Measurements from ENCODE around the gene PNRC1.

Gene PNRC1

DNA sequence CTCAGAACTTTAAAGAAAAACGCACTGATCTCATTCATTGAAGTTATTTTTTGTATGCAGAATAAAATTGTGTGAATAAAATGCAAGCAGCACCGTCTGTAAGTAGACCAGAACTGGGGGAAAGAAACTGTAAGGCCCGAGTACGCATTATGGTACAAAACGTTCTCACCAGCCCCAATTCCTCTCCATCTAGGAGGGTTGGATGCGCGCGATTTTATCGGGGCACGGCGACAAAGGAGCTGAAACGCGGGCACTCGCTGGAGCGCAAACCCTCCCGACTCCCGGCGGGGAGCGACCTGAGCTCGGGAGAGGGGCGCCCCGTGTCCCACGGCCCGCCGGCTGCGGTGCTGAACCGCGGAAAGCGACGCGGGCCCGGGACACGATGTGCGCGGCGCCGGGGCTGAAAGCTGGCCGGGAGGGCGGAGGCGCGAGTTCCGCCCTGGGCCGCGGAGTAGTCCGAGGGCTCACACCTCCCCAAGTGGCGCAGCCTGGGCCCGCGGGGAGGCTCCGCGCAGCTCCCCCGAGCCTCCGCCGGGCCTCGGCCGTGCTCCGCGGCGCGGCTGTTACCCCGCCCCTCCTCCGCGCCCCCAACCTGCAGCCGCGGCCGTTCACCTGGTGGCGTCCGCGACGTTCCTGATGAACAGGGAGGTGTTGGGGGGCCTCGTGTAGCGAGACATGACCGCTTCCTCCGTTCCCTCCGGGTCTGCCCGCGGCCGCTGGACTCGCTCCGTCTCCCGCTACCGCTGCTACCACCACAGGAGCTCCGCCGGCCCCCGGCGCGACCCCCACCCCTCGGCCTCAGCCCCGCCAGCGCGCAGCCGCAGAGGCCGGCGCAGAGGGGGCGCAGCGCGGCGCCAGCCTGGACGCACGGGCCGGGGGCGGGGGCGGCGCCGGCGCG is 36.9 kb downstream of the PNRC1 start, which contains the start of gene SRSF12:
Gene SRSF12 (minus strand): TSS at position 861 of the 898 bp plus-strand sequence. CDS start 184 bp downstream, at position 677.
- H3K27me3 ChIP-seq (ENCODE audit: control insufficient read depth, insufficient read depth, low read length) = no peaks in the 10 kb centered on the region
- peak within 1 kb of the TSS; percentile 96 for H3K4me2 ChIP-seq (ENCODE audit: low read length)
- no peaks in the 10 kb centered on the region for H3K36me3 ChIP-seq (ENCODE audit: control insufficient read depth, insufficient read depth, low read length)
- peak within 1 kb of the TSS; percentile 89 for H3K9ac ChIP-seq
- H3K4me1 ChIP-seq = peaks cover 4% of the 10 kb centered on the region
- peak within 1 kb of the TSS; percentile 98 for H2AFZ ChIP-seq
- peak within 1 kb of the TSS; percentile 77 for H3K4me3 ChIP-seq (ENCODE audit: low read depth, low read length)
- H3K79me2 ChIP-seq = peaks cover 20% of the 10 kb centered on the region
- H3K9me3 ChIP-seq (ENCODE audit: control insufficient read depth, low read length) = no peaks in the 10 kb centered on the region
- TF ChIP-seq, protein P1, sequence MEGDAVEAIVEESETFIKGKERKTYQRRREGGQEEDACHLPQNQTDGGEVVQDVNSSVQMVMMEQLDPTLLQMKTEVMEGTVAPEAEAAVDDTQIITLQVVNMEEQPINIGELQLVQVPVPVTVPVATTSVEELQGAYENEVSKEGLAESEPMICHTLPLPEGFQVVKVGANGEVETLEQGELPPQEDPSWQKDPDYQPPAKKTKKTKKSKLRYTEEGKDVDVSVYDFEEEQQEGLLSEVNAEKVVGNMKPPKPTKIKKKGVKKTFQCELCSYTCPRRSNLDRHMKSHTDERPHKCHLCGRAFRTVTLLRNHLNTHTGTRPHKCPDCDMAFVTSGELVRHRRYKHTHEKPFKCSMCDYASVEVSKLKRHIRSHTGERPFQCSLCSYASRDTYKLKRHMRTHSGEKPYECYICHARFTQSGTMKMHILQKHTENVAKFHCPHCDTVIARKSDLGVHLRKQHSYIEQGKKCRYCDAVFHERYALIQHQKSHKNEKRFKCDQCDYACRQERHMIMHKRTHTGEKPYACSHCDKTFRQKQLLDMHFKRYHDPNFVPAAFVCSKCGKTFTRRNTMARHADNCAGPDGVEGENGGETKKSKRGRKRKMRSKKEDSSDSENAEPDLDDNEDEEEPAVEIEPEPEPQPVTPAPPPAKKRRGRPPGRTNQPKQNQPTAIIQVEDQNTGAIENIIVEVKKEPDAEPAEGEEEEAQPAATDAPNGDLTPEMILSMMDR (IDR thresholded peaks at IDR 0.05) = no peak
- peak within 1 kb of the TSS; percentile 5 for H3K27ac ChIP-seq

DNA sequence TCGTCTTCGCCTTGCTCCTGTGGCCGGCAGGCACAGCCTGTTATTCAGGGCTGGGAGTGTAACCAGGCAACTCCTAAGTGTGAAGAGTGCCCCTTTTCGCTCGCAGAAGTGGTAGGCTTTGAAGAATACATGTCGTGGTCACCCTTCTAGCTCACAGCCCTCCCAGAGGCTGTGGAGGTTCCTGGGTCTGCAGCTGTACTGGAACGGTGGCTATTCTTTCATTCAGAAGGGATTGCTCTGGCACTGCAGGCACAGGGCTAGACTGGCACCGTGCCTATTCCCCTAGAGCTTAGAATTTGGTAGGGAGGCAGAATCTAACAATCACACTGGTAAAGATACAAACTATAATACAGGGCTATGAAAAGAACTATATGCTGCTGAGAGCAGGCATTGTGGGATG is 38.4 kb downstream of the PNRC1 start:
- Histone ChIP-seq H2AFZ (peak overlapping the region; percentile 16), H3K27ac (no peak overlapping the region), H3K4me2 (ENCODE audit: low read length) (no peak overlapping the region), H3K4me3 (ENCODE audit: low read depth, low read length) (no peak overlapping the region), H3K36me3 (ENCODE audit: control insufficient read depth, insufficient read depth, low read length) (no peaks in the 10 kb centered on the region), H3K4me1 (peaks cover 4% of the 10 kb centered on the region), H3K27me3 (ENCODE audit: control insufficient read depth, insufficient read depth, low read length) (no peaks in the 10 kb centered on the region), H3K79me2 (peaks cover 8% of the 10 kb centered on the region), H3K9me3 (ENCODE audit: control insufficient read depth, low read length) (no peaks in the 10 kb centered on the region), H3K9ac (no peak overlapping the region)
- TF ChIP-seq, protein P1 (IDR thresholded peaks at IDR 0.05) = no peak

DNA sequence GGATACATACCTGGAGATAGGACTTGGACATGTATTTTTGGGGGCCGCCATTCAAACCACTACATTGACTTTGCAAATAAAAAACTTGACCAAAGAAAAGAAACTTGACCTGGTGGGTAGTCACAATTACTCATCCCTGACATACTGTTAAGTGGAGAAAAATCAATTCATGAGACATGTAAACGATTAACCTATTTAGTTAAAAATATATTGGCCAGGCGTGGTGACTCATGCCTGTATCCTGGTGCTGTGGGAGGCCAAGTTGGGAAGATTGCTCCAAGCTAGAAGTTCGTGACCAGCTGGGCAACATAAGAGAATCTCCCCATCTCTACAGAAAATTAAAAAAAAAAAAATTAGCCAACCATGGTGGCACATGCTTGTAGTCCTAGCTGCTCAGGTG is 39.8 kb downstream of the PNRC1 start:
- H2AFZ ChIP-seq = no peak overlapping the region
- TF ChIP-seq, protein P1 (IDR thresholded peaks at IDR 0.05) = no peak
- H3K9me3 ChIP-seq (ENCODE audit: control insufficient read depth, low read length) = no peaks in the 10 kb centered on the region
- no peak overlapping the region for H3K27ac ChIP-seq
- no peak overlapping the region for H3K9ac ChIP-seq
- no peak overlapping the region for H3K4me2 ChIP-seq (ENCODE audit: low read length)
- no peaks in the 10 kb centered on the region for H3K79me2 ChIP-seq
- no peak overlapping the region for H3K4me3 ChIP-seq (ENCODE audit: low read depth, low read length)
- no peaks in the 10 kb centered on the region for H3K36me3 ChIP-seq (ENCODE audit: control insufficient read depth, insufficient read depth, low read length)
- H3K27me3 ChIP-seq (ENCODE audit: control insufficient read depth, insufficient read depth, low read length) = no peaks in the 10 kb centered on the region
- peaks cover 4% of the 10 kb centered on the region for H3K4me1 ChIP-seq

DNA sequence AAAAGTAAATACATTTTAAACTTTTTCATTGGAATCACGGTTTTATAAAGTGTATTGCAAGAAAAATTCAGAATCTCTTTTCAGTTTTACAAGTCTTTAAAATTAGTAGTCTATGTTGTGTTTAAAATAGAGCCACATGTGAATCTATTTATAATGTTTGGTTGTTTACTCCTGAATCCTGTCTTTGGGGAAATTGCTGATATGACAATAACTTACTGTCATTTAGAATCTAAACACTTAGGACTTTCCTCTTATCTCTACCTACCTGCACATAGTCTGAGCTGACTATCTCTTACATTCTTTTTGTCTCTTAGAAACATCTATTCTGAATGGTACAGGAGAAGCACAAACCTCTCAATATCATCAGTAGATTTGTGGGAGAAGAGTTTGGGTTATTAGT is 41.4 kb downstream of the PNRC1 start:
- no peaks in the 10 kb centered on the region for H3K79me2 ChIP-seq

More for the DNA sequence above, 41.4 kb downstream of the PNRC1 start:
- H2AFZ ChIP-seq = no peak overlapping the region
- H3K4me2 ChIP-seq (ENCODE audit: low read length) = no peak overlapping the region
- no peaks in the 10 kb centered on the region for H3K9me3 ChIP-seq (ENCODE audit: control insufficient read depth, low read length)
- H3K9ac ChIP-seq = no peak overlapping the region
- H3K27me3 ChIP-seq (ENCODE audit: control insufficient read depth, insufficient read depth, low read length) = no peaks in the 10 kb centered on the region
- H3K4me3 ChIP-seq (ENCODE audit: low read depth, low read length) = no peak overlapping the region
- H3K4me1 ChIP-seq = peaks cover 2% of the 10 kb centered on the region
- H3K27ac ChIP-seq = no peak overlapping the region
- TF ChIP-seq, protein P1 (IDR thresholded peaks at IDR 0.05) = no peak
- no peaks in the 10 kb centered on the region for H3K36me3 ChIP-seq (ENCODE audit: control insufficient read depth, insufficient read depth, low read length)
